ENCODE measurements around the gene SLC22A4. TPM values are rescaled to one million over a fixed set of nuclear protein-coding genes. Genes with fewer than 3 reads are reported as not detected.

The SLC22A4 gene
- total RNA-seq, 1 donor from 2014 or later = 1.8 TPM

- Histone ChIP-seq H3K36me3 (ENCODE audit: control insufficient read depth, insufficient read depth, low read length) (no peaks in the 10 kb centered on the region), H3K4me3 (ENCODE audit: low read depth, low read length) (no peak overlapping the region), H3K27me3 (ENCODE audit: control insufficient read depth, insufficient read depth, low read length) (no peaks in the 10 kb centered on the region)
- no peak for DNase-seq (ENCODE audit: low read depth)
- no peak for TF ChIP-seq CTCF (IDR thresholded peaks at IDR 0.05; ENCODE audit: insufficient read depth, low read length, poor library complexity, severe bottlenecking)
Observed at GRCh38 chr5:132321109-132321721, 27.0 kb downstream of the SLC22A4 start.

GRCh38 chr5:132322266-132322665 lies 28.1 kb downstream of the SLC22A4 start:
- TF ChIP-seq CTCF (IDR thresholded peaks at IDR 0.05; ENCODE audit: insufficient read depth, low read length, poor library complexity, severe bottlenecking) = no peak
- DNase-seq (ENCODE audit: low read depth) = no peak
- Histone ChIP-seq H3K36me3 (ENCODE audit: control insufficient read depth, insufficient read depth, low read length) (no peaks in the 10 kb centered on the region), H3K4me3 (ENCODE audit: low read depth, low read length) (no peak overlapping the region), H3K27me3 (ENCODE audit: control insufficient read depth, insufficient read depth, low read length) (no peaks in the 10 kb centered on the region)

GRCh38 chr5:132323202-132323601 lies 29.0 kb downstream of the SLC22A4 start:
- Histone ChIP-seq H3K36me3 (ENCODE audit: control insufficient read depth, insufficient read depth, low read length) (no peaks in the 10 kb centered on the region), H3K4me3 (ENCODE audit: low read depth, low read length) (no peak overlapping the region), H3K27me3 (ENCODE audit: control insufficient read depth, insufficient read depth, low read length) (no peaks in the 10 kb centered on the region)
- no peak for TF ChIP-seq CTCF (IDR thresholded peaks at IDR 0.05; ENCODE audit: insufficient read depth, low read length, poor library complexity, severe bottlenecking)
- DNase-seq (ENCODE audit: low read depth) = no peak

GRCh38 chr5:132325691-132326090 lies 31.5 kb downstream of the SLC22A4 start:
- no peaks in the 10 kb centered on the region for H3K36me3 ChIP-seq (ENCODE audit: control insufficient read depth, insufficient read depth, low read length)

GRCh38 chr5:132327252-132327955 lies 33.2 kb downstream of the SLC22A4 start:
- no peak for DNase-seq (ENCODE audit: low read depth)
- Histone ChIP-seq H3K27me3 (ENCODE audit: control insufficient read depth, insufficient read depth, low read length) (no peaks in the 10 kb centered on the region), H3K36me3 (ENCODE audit: control insufficient read depth, insufficient read depth, low read length) (no peaks in the 10 kb centered on the region), H3K4me3 (ENCODE audit: low read depth, low read length) (no peak overlapping the region)
- no peak for TF ChIP-seq CTCF (IDR thresholded peaks at IDR 0.05; ENCODE audit: insufficient read depth, low read length, poor library complexity, severe bottlenecking)

More at GRCh38 chr5:132325691-132326090, 31.5 kb downstream of the SLC22A4 start:
- TF ChIP-seq CTCF (IDR thresholded peaks at IDR 0.05; ENCODE audit: insufficient read depth, low read length, poor library complexity, severe bottlenecking) = no peak
- no peaks in the 10 kb centered on the region for H3K27me3 ChIP-seq (ENCODE audit: control insufficient read depth, insufficient read depth, low read length)
- no peak for DNase-seq (ENCODE audit: low read depth)
- no peak overlapping the region for H3K4me3 ChIP-seq (ENCODE audit: low read depth, low read length)
